ENCODE measurements around the gene SLC22A23. TPM values are rescaled to one million over a fixed set of nuclear protein-coding genes. Genes with fewer than 3 reads are reported as not detected.

SLC22A23 gene
- total RNA-seq, 1 donor from 2014 or later, result 18.7 TPM

GRCh38 chr6:3500262-3501014 is 43.6 kb upstream of the SLC22A23 start:
- H3K27me3 ChIP-seq (ENCODE audit: control insufficient read depth, insufficient read depth, low read length), result no peaks in the 10 kb centered on the region
- no peak for FAIRE-seq
- no peaks in the 10 kb centered on the region for H3K36me3 ChIP-seq (ENCODE audit: control insufficient read depth, insufficient read depth, low read length)
- no peak overlapping the region for H3K4me3 ChIP-seq (ENCODE audit: low read depth, low read length)
- TF ChIP-seq CTCF (IDR thresholded peaks at IDR 0.05; ENCODE audit: insufficient read depth, low read length, severe bottlenecking), result no peak
- peak; percentile 98 for DNase-seq (ENCODE audit: low read depth)

- Histone ChIP-seq H3K4me3 (ENCODE audit: low read depth, low read length) (no peak overlapping the region), H3K36me3 (ENCODE audit: control insufficient read depth, insufficient read depth, low read length) (no peaks in the 10 kb centered on the region), H3K27me3 (ENCODE audit: control insufficient read depth, insufficient read depth, low read length) (peaks cover 1% of the 10 kb centered on the region)
- no peak for TF ChIP-seq CTCF (IDR thresholded peaks at IDR 0.05; ENCODE audit: insufficient read depth, low read length, severe bottlenecking)
- no peak for DNase-seq (ENCODE audit: low read depth)
- FAIRE-seq, result no peak
These were observed 42.8 kb upstream of the SLC22A23 start for GRCh38 chr6:3499603-3500002.

GRCh38 chr6:3496395-3496794 is 39.5 kb upstream of the SLC22A23 start:
- FAIRE-seq, result no peak

GRCh38 chr6:3494391-3495100 is 37.7 kb upstream of the SLC22A23 start:
- TF ChIP-seq CTCF (IDR thresholded peaks at IDR 0.05; ENCODE audit: insufficient read depth, low read length, severe bottlenecking), result no peak
- FAIRE-seq (no peak), DNase-seq (ENCODE audit: low read depth) (no peak)
- Histone ChIP-seq H3K36me3 (ENCODE audit: control insufficient read depth, insufficient read depth, low read length) (no peaks in the 10 kb centered on the region), H3K27me3 (ENCODE audit: control insufficient read depth, insufficient read depth, low read length) (peaks cover 8% of the 10 kb centered on the region), H3K4me3 (ENCODE audit: low read depth, low read length) (no peak overlapping the region)

More at GRCh38 chr6:3496395-3496794, 39.5 kb upstream of the SLC22A23 start:
- TF ChIP-seq CTCF (IDR thresholded peaks at IDR 0.05; ENCODE audit: insufficient read depth, low read length, severe bottlenecking), result no peak
- DNase-seq (ENCODE audit: low read depth), result no peak
- Histone ChIP-seq H3K4me3 (ENCODE audit: low read depth, low read length) (no peak overlapping the region), H3K27me3 (ENCODE audit: control insufficient read depth, insufficient read depth, low read length) (peaks cover 6% of the 10 kb centered on the region), H3K36me3 (ENCODE audit: control insufficient read depth, insufficient read depth, low read length) (no peaks in the 10 kb centered on the region)

GRCh38 chr6:3490625-3490980 is 33.8 kb upstream of the SLC22A23 start:
- no peaks in the 10 kb centered on the region for H3K36me3 ChIP-seq (ENCODE audit: control insufficient read depth, insufficient read depth, low read length)
- FAIRE-seq, result no peak
- TF ChIP-seq CTCF (IDR thresholded peaks at IDR 0.05; ENCODE audit: insufficient read depth, low read length, severe bottlenecking), result no peak
- H3K27me3 ChIP-seq (ENCODE audit: control insufficient read depth, insufficient read depth, low read length), result peaks cover 10% of the 10 kb centered on the region
- no peak overlapping the region for H3K4me3 ChIP-seq (ENCODE audit: low read depth, low read length)
- no peak for DNase-seq (ENCODE audit: low read depth)

All from bronchial epithelial cell (primary cell).